IMR-90 (cell line): ENCODE results near the gene OTOA. TPM values are rescaled to one million over a fixed set of nuclear protein-coding genes. Genes with fewer than 3 reads are reported as not detected.

Source experiments
- ATAC-seq: fragments of 200-7000 bp; cut with Tn5 transposase; 2 replicates; pipeline ENCODE4 v1.9.1; 2020; ENCODE audit warnings: low read depth, mild to moderate bottlenecking, moderate library complexity
- BruUV-seq: library from RNA; stranded (reverse); fragments of 400-500 nt; replicated peaks from 2 replicates; lab custom pipeline; 2021; lab: Mats Ljungman, UMichigan
- CTCF ChIA-PET: fragments of 300-600 bp; formaldehyde crosslinking; extraction: SDS; loops from one replicate; lab custom pipeline; 2021; ENCODE audit warnings: antibody characterized with exemption; lab: Yijun Ruan, JAX
- POLR2A ChIA-PET: fragments of 300-600 bp; sonication (Branson Sonifier 250); formaldehyde crosslinking; loops from one replicate; lab custom pipeline; 2022; ENCODE audit warnings: antibody characterized with exemption; ENCODE audit not compliant: unreplicated experiment; lab: Charles Lee
- DNase-seq: peaks from one replicate; pipeline ENCODE4 v3.0.0; 2013
- H2AFZ ChIP-seq: replicated peaks from 2 replicates; pipeline ENCODE3; 2013; ENCODE audit warnings: low read length, mild to moderate bottlenecking; ENCODE audit not compliant: poor library complexity
- H2AK5ac ChIP-seq: 2 replicates; pipeline ENCODE4 v1.6.1; 2013; ENCODE audit warnings: low read depth, low read length, inconsistent platforms
- H2AK9ac ChIP-seq: replicated peaks from 2 replicates; pipeline ENCODE3; 2013; ENCODE audit warnings: mild to moderate bottlenecking, low read depth, low read length, moderate library complexity; ENCODE audit not compliant: poor library complexity
- H2BK120ac ChIP-seq: 2 replicates; pipeline ENCODE4 v1.6.1; 2013; ENCODE audit warnings: low read depth, low read length, inconsistent platforms
- H2BK15ac ChIP-seq: 3 replicates; pipeline ENCODE4 v1.6.1; 2013; ENCODE audit warnings: low read depth, low read length, inconsistent platforms
- H2BK20ac ChIP-seq: 2 replicates; pipeline ENCODE4 v1.6.1; 2013; ENCODE audit warnings: low read depth, mild to moderate bottlenecking, inconsistent platforms, low read length, moderate library complexity
- H2BK5ac ChIP-seq: 2 replicates; pipeline ENCODE4 v1.6.1; 2013; ENCODE audit warnings: mild to moderate bottlenecking, low read depth, low read length, inconsistent platforms; ENCODE audit not compliant: poor library complexity, severe bottlenecking
- H3K14ac ChIP-seq: replicated peaks from 2 replicates; pipeline ENCODE4 v1.6.1; 2013; ENCODE audit warnings: low read depth, low read length, inconsistent platforms
- H3K18ac ChIP-seq: 2 replicates; pipeline ENCODE4 v1.6.1; 2013; ENCODE audit warnings: low read depth, low read length, control low read depth
- H3K23ac ChIP-seq: 2 replicates; pipeline ENCODE4 v1.6.1; 2013; ENCODE audit warnings: low read depth, low read length, inconsistent platforms
- H3K27ac ChIP-seq: 2 replicates; pipeline ENCODE4 v1.5.1; 2013; ENCODE audit warnings: mild to moderate bottlenecking, control low read depth, low read length; ENCODE audit not compliant: insufficient read depth
- H3K27me3 ChIP-seq: 2 replicates; pipeline ENCODE4 v1.6.1; 2013; ENCODE audit warnings: low read length; ENCODE audit not compliant: control insufficient read depth, insufficient read depth
- H3K36me3 ChIP-seq: 2 replicates; pipeline ENCODE4 v1.6.1; 2013; ENCODE audit warnings: low read length, mixed read lengths; ENCODE audit not compliant: control insufficient read depth, insufficient read depth
- H3K4ac ChIP-seq: 2 replicates; pipeline ENCODE4 v1.6.1; 2013; ENCODE audit warnings: low read depth, low read length, inconsistent platforms
- H3K4me1 ChIP-seq: 2 replicates; pipeline ENCODE4 v1.6.1; 2013; ENCODE audit warnings: low read length, mixed read lengths; ENCODE audit not compliant: control insufficient read depth, insufficient read depth
- H3K4me2 ChIP-seq: 2 replicates; pipeline ENCODE4 v1.6.1; 2013; ENCODE audit warnings: low read depth, mild to moderate bottlenecking, control low read depth, low read length, moderate library complexity
- H3K4me3 ChIP-seq: 2 replicates; pipeline ENCODE4 v1.5.1; 2013; ENCODE audit warnings: low read depth, mild to moderate bottlenecking, control low read depth, low read length, moderate library complexity; ENCODE audit not compliant: insufficient read depth
- H3K56ac ChIP-seq: 2 replicates; pipeline ENCODE4 v1.6.1; 2013; ENCODE audit warnings: low read length, inconsistent platforms; ENCODE audit not compliant: insufficient read depth; ENCODE audit errors: extremely low read depth
- H3K79me1 ChIP-seq, 2 experiments: 2 replicates each; pipeline ENCODE4 v1.6.1; 2013; ENCODE audit warnings: low read length in 2 of 2, inconsistent platforms in 1 of 2, low read depth in 1 of 2
- H3K9ac ChIP-seq: 2 replicates; pipeline ENCODE4 v1.6.1; 2013; ENCODE audit warnings: low read depth, low read length, control low read depth
- H3K9me1 ChIP-seq: 2 replicates; pipeline ENCODE4 v1.6.1; 2013; ENCODE audit warnings: low read length, inconsistent platforms; ENCODE audit not compliant: insufficient read depth
- H3K9me3 ChIP-seq: 2 replicates; pipeline ENCODE4 v1.6.1; 2013; ENCODE audit warnings: low read length; ENCODE audit not compliant: control insufficient read depth, insufficient read depth
- H4K20me1 ChIP-seq: 2 replicates; pipeline ENCODE4 v1.6.1; 2013; ENCODE audit warnings: low read length, inconsistent platforms; ENCODE audit not compliant: insufficient read depth
- H4K5ac ChIP-seq: 2 replicates; pipeline ENCODE4 v1.6.1; 2013; ENCODE audit warnings: mild to moderate bottlenecking, low read depth, low read length, control low read depth
- H4K8ac ChIP-seq, 2 experiments: 2 replicates each; pipeline ENCODE4 v1.6.1; 2013; ENCODE audit warnings: low read depth in 2 of 2, low read length in 2 of 2, control low read depth in 1 of 2, inconsistent platforms in 1 of 2
- H4K91ac ChIP-seq: 2 replicates; pipeline ENCODE4 v1.6.1; 2013; ENCODE audit warnings: low read depth, low read length, inconsistent platforms; ENCODE audit not compliant: insufficient read depth
- BHLHE40 ChIP-seq: fragments of 150-350 bp; IDR thresholded peaks from 2 replicates; pipeline ENCODE4 v1.6.1; 2016; ENCODE audit warnings: mild to moderate bottlenecking, low read depth, low read length
- CEBPB ChIP-seq: IDR thresholded peaks from 2 replicates; pipeline ENCODE4 v1.6.1; 2012; ENCODE audit warnings: low read depth, low read length, improper control_type of control experiment
- CHD1 ChIP-seq: IDR thresholded peaks from 2 replicates; pipeline ENCODE4 v1.6.1; 2012; ENCODE audit warnings: low read depth, low read length, improper control_type of control experiment
- CTCF ChIP-seq: conservative IDR thresholded peaks from 2 replicates; pipeline ENCODE4 v1.5.1; 2012; ENCODE audit warnings: mild to moderate bottlenecking, low read depth, low read length, improper control_type of control experiment
- FOS ChIP-seq: fragments of 150-350 bp; IDR thresholded peaks from 2 replicates; pipeline ENCODE4 v1.6.1; 2016; ENCODE audit warnings: low read depth, low read length
- MXI1 ChIP-seq: IDR thresholded peaks from 2 replicates; pipeline ENCODE4 v1.6.1; 2012; ENCODE audit warnings: low read depth, mild to moderate bottlenecking, low read length, moderate library complexity, borderline replicate concordance
- NFE2L2 ChIP-seq: fragments of 150-350 bp; IDR thresholded peaks from 2 replicates; pipeline ENCODE4 v1.6.1; 2016; ENCODE audit warnings: low read depth, mild to moderate bottlenecking, low read length
- POLR2A ChIP-seq: IDR thresholded peaks from 2 replicates; pipeline ENCODE4 v1.6.1; 2012; ENCODE audit warnings: mild to moderate bottlenecking, low read depth, low read length
- RAD21 ChIP-seq: IDR thresholded peaks from 2 replicates; pipeline ENCODE4 v1.6.1; 2012; ENCODE audit warnings: low read length, improper control_type of control experiment
- RCOR1 ChIP-seq: IDR thresholded peaks from 2 replicates; pipeline ENCODE4 v1.6.1; 2012; ENCODE audit warnings: mild to moderate bottlenecking, low read length, improper control_type of control experiment; ENCODE audit not compliant: insufficient replicate concordance
- RFX5 ChIP-seq: IDR thresholded peaks from 2 replicates; pipeline ENCODE4 v1.8.0; 2012; ENCODE audit warnings: low read depth, mild to moderate bottlenecking, low read length, moderate library complexity
- SMC3 ChIP-seq: fragments of 150-350 bp; IDR thresholded peaks from 2 replicates; pipeline ENCODE4 v1.6.1; 2016; ENCODE audit warnings: low read depth, mild to moderate bottlenecking, antibody characterized with exemption, low read length, moderate library complexity
- USF2 ChIP-seq: fragments of 150-350 bp; IDR thresholded peaks from 2 replicates; pipeline ENCODE4 v1.6.1; 2017; ENCODE audit warnings: mild to moderate bottlenecking, antibody characterized with exemption, low read length, low read depth
- WGBS, 2 experiments: methylation state at CpG; one replicate each; pipeline versions ENCODE4 v1.1.5 to v1.1.7; 2013; ENCODE audit warnings: missing lambda C conversion rate in 2 of 2; ENCODE audit not compliant: insufficient read length in 1 of 2; ENCODE audit errors: extremely low coverage in 2 of 2; 5-methylcytosine and 5-hydroxymethylcytosine counted together
- dilution Hi-C: fragments of 300-500 bp; cut with HindIII; formaldehyde crosslinking; loops from one replicate; pipeline ENCODE4 v1.14.3; 2018; ENCODE audit warnings: low sequenced_read_pairs; ENCODE audit not compliant: unreplicated experiment
- in situ Hi-C: fragments of 300-500 bp; cut with MboI; formaldehyde crosslinking; loops from 3 replicates; pipeline ENCODE4 v1.14.3; 2019; ENCODE audit warnings: low sequenced_read_pairs, inconsistent platforms, mixed read lengths
- intact Hi-C: fragments of 100-400 bp; cut with micrococcal nuclease; formaldehyde crosslinking; loops from 2 replicates; pipeline ENCODE4 v1.10.0; 2022
- polyA plus RNA-seq, 3 experiments: library from polyadenylated mRNA; depleted of rRNA; stranded (reverse); fragments of >200 nt; gene quantifications; 2 replicates each; pipeline ENCODE4 v1.2.3, GENCODE V29; 2012; ENCODE audit warnings: low replicate concordance in 1 of 3
- total RNA-seq: library from RNA; depleted of rRNA; stranded (reverse); fragments of >200 nt; gene quantifications from 2 replicates; pipeline ENCODE4 v1.2.3, GENCODE V29; 2012

The OTOA gene
- total and polyA plus RNA-seq, 2 of the 4 experiments (the other 2 are of a cell fraction), result 0.02 TPM; not detected in 1

DNA sequence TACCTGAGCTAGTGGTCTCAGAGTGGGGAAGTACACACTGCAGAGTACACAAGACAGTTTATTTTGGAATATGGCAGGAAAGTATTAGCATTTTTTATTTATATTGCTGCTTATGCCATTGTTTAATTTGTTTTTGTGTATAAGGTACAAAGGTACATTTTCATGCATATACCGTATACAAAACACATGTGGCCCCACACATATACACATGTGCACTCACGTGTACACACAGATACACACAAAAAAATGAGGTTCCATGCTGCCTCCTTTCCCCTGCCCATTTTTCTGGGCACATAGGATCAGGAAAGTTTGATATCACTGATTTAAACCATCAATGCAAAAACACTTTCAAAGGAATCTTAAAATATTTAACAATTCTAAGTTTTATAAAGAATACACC is 24.3 kb upstream of the OTOA start:
- Histone ChIP-seq H2AK9ac (no peak overlapping the region), H3K9me3 (no peaks in the 10 kb centered on the region), H2BK20ac (no peak overlapping the region; the same call in 1 of the 2 replicates), H3K4me3 (no peak overlapping the region), H4K5ac (no peak overlapping the region), H3K9me1 (no peaks in the 10 kb centered on the region), H3K27me3 (no peaks in the 10 kb centered on the region), H2AK5ac (peak overlapping the region; percentile 81; the same call in 1 of the 2 replicates), H3K4me2 (no peak overlapping the region), H2BK120ac (no peak overlapping the region), H3K18ac (no peak overlapping the region), H4K91ac (no peak overlapping the region; the same call in 1 of the 2 replicates), H4K20me1 (peaks cover 4% of the 10 kb centered on the region; the same call in 1 of the 2 replicates), H3K4ac (peak overlapping the region; percentile 60; the same call in 1 of the 2 replicates), H2BK5ac (peak overlapping the region; percentile 58), H2AFZ (no peak overlapping the region), H3K4me1 (peaks cover 7% of the 10 kb centered on the region), H3K14ac (0 out of 2 replicates have a peak overlapping the region, but pooled peaks have one; percentile 53), H2BK15ac (no peak overlapping the region; the same call in 2 of the 3 replicates), H3K27ac (no peak overlapping the region), H3K56ac (no peak overlapping the region), H4K8ac (no peak overlapping the region; a peak in 1 of 4 replicates), H3K79me1 (peaks cover 10 to 28% of the 10 kb centered on the region in 2 experiments), H3K23ac (peak overlapping the region; percentile 75; the same call in 1 of the 2 replicates), H3K9ac (no peak overlapping the region), H3K36me3 (peaks cover 3% of the 10 kb centered on the region)
- no TSS peak for BruUV-seq
- in situ Hi-C loops (no loop called here), intact Hi-C loops (no loop called here), dilution Hi-C loops (no loop called here)
- no peak for DNase-seq
- WGBS, 2 experiments, result no CpG with 5 or more reads among the region's 2 CpGs
- CTCF ChIA-PET, result interaction anchor here (0.6 kb wide), 1 partner anchor 13 kb away, joined by 3 read pairs; no protein-coding TSS in a partner anchor
- POLR2A ChIA-PET, result no interaction called here
- no peak for ATAC-seq
- TF ChIP-seq CTCF (no peak), MXI1 (no peak), BHLHE40 (no peak), POLR2A (no peak), RAD21 (no peak), CHD1 (no peak), NFE2L2 (no peak), RFX5 (no peak), RCOR1 (no peak), SMC3 (no peak), USF2 (no peak), FOS (no peak), CEBPB (no peak)
